Stimulated activated naive CD8-positive, alpha-beta T cell treated with anti-CD3 and anti-CD28 coated beads, Interleukin-15, amount 100 ng/mL, for 72 hours (primary cell): ENCODE measurements around the gene SGIP1.
"Not testable (repeated sequence)": the region's sequence is repeated elsewhere in the genome, so short reads cannot be mapped to it uniquely, and the experiment has no call there.

Experiments used
- ATAC-seq: fragments of 150-1000 bp; cut with Tn5 transposase; 2 replicates; pipeline ENCODE4 v1.10.0; 2021; ENCODE audit warnings: mild to moderate bottlenecking, moderate library complexity
- DNase-seq, 2 donors: peaks; one replicate each; pipeline ENCODE4 v3.0.0; 2021 to 2022
- H3K27ac Mint-ChIP-seq, 2 donors: one replicate each; pipeline ENCODE4 v1.8.0; 2022; ENCODE audit warnings: mild to moderate bottlenecking in 2 of 2, mixed read lengths in 2 of 2, moderate library complexity in 2 of 2
- H3K27me3 Mint-ChIP-seq: one replicate; pipeline ENCODE4 v1.8.0; 2022; ENCODE audit warnings: mixed read lengths
- H3K4me1 Mint-ChIP-seq: one replicate; pipeline ENCODE4 v1.8.0; 2022; ENCODE audit warnings: mild to moderate bottlenecking, mixed read lengths
- H3K4me3 Mint-ChIP-seq, 2 donors: one replicate each; pipeline ENCODE4 v1.8.0; 2022; ENCODE audit warnings: mild to moderate bottlenecking in 2 of 2, mixed read lengths in 2 of 2, moderate library complexity in 1 of 2
- H3K9me3 Mint-ChIP-seq, 2 donors: one replicate each; pipeline ENCODE4 v1.8.0; 2022; ENCODE audit warnings: mixed read lengths in 2 of 2

Gene SGIP1

DNA sequence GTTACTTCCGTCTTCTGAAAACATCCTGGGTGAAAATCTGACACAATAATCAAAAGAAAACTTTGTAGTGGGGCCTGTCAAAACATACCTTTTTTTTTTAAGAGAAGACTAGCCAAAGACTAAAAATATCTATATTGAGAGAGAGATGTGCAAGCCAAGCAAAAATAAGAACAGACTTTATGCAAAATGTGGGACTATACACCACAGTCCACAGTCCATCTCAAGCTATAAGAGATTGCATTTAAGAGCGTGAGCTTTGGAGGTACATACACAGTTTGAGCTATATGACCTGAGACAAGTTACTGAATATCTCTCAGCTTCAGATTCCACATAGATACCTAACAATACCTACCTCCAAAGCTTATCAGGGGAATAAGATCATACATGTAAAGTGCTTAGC, 153.4 kb downstream of the SGIP1 start:
- Mint-ChIP-seq H3K27me3 (no peaks in the 10 kb centered on the region), H3K4me1 (peaks cover 6% of the 10 kb centered on the region), H3K27ac (peak overlapping the region in 1 of 2 donors; percentile 13), H3K4me3 (no peak overlapping the region), H3K9me3 (no peaks in the 10 kb centered on the region)
- ATAC-seq (no peak), DNase-seq (no peak)

- no peak for DNase-seq
- no peak for ATAC-seq
- Mint-ChIP-seq H3K27ac (no peak overlapping the region), H3K27me3 (no peaks in the 10 kb centered on the region), H3K4me3 (no peak overlapping the region), H3K4me1 (no peaks in the 10 kb centered on the region), H3K9me3 (no peaks in the 10 kb centered on the region)
These were observed 156.9 kb downstream of the SGIP1 start for GRCh38 chr1:66690666-66691381.

GRCh38 chr1:66692681-66693080, 158.7 kb downstream of the SGIP1 start:
- Mint-ChIP-seq H3K9me3 (no peaks in the 10 kb centered on the region), H3K4me1 (no peaks in the 10 kb centered on the region), H3K27me3 (no peaks in the 10 kb centered on the region), H3K27ac (no peak overlapping the region), H3K4me3 (no peak overlapping the region)
- ATAC-seq (no peak), DNase-seq (no peak)

GRCh38 chr1:66693856-66694255, 159.9 kb downstream of the SGIP1 start:
- H3K27me3 Mint-ChIP-seq = no peaks in the 10 kb centered on the region
- H3K9me3 Mint-ChIP-seq = no peaks in the 10 kb centered on the region
- ATAC-seq = no peak
- no peaks in the 10 kb centered on the region for H3K4me1 Mint-ChIP-seq
- DNase-seq = no peak
- no peak overlapping the region for H3K4me3 Mint-ChIP-seq
- H3K27ac Mint-ChIP-seq = no peak overlapping the region

DNA sequence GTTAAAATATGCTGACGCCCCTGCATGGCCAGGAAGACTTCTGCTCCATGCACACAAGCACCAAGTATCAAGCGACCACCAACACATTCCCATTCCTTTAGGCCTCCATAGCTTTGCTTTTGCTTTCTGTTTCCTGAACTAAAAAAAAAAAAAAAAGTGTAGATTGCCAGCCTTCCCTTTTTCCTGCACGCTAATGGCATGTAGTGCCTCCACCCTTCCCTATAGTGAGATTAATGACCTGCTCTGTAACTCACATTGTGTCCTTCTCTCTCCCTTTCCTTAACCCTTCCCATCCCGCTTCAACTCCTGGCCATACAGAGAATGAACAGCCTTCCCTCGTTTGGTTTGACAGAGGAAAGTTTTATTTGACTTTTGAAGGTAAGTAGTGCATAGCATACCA, 161.2 kb downstream of the SGIP1 start:
- no peak overlapping the region for H3K27ac Mint-ChIP-seq
- H3K9me3 Mint-ChIP-seq = no peaks in the 10 kb centered on the region
- H3K4me1 Mint-ChIP-seq = no peaks in the 10 kb centered on the region
- no peaks in the 10 kb centered on the region for H3K27me3 Mint-ChIP-seq
- ATAC-seq (no peak), DNase-seq (no peak)
- no peak overlapping the region for H3K4me3 Mint-ChIP-seq

GRCh38 chr1:66696771-66697170, 162.8 kb downstream of the SGIP1 start:
- DNase-seq = no peak
- H3K27me3 Mint-ChIP-seq = no peaks in the 10 kb centered on the region
- no peak for ATAC-seq
- H3K4me3 Mint-ChIP-seq = no peak overlapping the region
- H3K9me3 Mint-ChIP-seq = no peaks in the 10 kb centered on the region
- H3K4me1 Mint-ChIP-seq = no peaks in the 10 kb centered on the region
- H3K27ac Mint-ChIP-seq = no peak overlapping the region

GRCh38 chr1:66699213-66699612, 165.3 kb downstream of the SGIP1 start:
- DNase-seq = no peak
- ATAC-seq = no peak
- Mint-ChIP-seq H3K27me3 (peaks cover 4% of the 10 kb centered on the region), H3K4me1 (no peaks in the 10 kb centered on the region), H3K4me3 (no peak overlapping the region), H3K9me3 (no peaks in the 10 kb centered on the region), H3K27ac (no peak overlapping the region)

- no peaks in the 10 kb centered on the region for H3K4me1 Mint-ChIP-seq
- peaks cover 6% of the 10 kb centered on the region for H3K27me3 Mint-ChIP-seq
- no peak overlapping the region for H3K4me3 Mint-ChIP-seq
- DNase-seq (no peak), ATAC-seq (no peak)
- H3K27ac Mint-ChIP-seq = no peak overlapping the region
- no peaks in the 10 kb centered on the region for H3K9me3 Mint-ChIP-seq
These were observed 170.4 kb downstream of the SGIP1 start for GRCh38 chr1:66704177-66704875.

GRCh38 chr1:66705110-66705509, 171.2 kb downstream of the SGIP1 start:
- Mint-ChIP-seq H3K4me1 (no peaks in the 10 kb centered on the region), H3K9me3 (no peaks in the 10 kb centered on the region), H3K27ac (no peak overlapping the region), H3K27me3 (peaks cover 6% of the 10 kb centered on the region), H3K4me3 (no peak overlapping the region)
- DNase-seq = no peak
- no peak for ATAC-seq

DNA sequence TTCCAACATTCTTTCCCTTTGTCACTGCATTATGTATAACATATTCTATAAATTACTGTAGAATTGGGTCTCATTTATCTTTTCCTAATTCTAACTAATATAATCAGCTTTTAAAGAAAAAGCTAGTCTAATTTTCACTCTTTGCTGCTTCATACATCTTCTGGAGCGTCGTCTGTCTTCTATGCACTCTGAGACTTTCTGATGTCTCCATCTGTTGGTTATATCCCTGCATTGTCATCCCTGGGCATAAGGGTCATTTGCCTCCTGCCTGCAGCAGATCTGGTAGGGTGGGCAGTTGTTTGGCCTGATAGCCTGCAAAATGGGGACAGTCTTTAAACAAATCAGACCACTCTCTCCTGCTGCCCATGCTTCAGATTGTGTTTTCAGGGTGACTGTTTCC, 177.5 kb downstream of the SGIP1 start:
- no peak overlapping the region for H3K27ac Mint-ChIP-seq
- peaks cover 8% of the 10 kb centered on the region for H3K27me3 Mint-ChIP-seq
- ATAC-seq (no peak), DNase-seq (no peak)
- no peaks in the 10 kb centered on the region for H3K9me3 Mint-ChIP-seq
- no peaks in the 10 kb centered on the region for H3K4me1 Mint-ChIP-seq
- no peak overlapping the region for H3K4me3 Mint-ChIP-seq

DNA sequence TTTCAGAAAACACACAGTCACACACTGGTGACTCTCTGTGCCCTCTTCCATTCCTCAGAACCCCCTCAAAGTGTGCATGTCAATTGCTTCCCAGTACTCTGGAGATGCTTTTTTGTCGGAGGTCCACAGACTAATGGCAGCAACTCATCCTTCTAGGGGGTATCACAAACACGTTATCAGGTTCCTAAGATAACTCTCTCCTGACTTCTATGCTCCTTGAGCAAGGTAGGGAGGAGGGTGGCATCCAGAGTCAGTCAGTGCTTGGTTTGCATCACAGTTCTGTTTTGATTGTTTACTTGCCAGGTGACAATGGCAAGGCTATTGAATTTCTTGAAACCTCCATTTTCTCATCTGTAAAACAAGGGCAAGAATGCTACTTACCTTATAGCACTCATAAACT, 178.9 kb downstream of the SGIP1 start:
- Mint-ChIP-seq H3K4me1 (no peaks in the 10 kb centered on the region), H3K9me3 (no peaks in the 10 kb centered on the region), H3K27ac (no peak overlapping the region), H3K27me3 (peaks cover 8% of the 10 kb centered on the region), H3K4me3 (no peak overlapping the region)
- DNase-seq (no peak), ATAC-seq (no peak)

DNA sequence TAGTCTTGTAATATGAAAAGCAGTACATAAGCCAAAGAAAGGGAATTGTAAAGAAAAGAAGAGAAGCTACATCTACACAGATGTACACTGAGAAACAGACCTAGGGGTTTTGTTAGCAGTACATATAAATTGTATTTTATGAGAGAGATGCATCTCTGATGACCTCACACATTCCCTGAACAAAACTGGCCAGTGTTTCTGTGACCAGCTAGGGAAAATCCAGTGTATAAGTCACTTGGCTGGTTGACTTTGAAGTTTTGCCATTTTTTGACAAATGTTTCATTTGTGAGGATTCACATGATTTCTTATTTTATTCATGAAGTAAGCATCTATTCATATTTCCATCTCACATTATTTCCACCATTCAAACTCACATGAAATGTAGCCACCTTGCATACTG, 190.0 kb downstream of the SGIP1 start:
- Mint-ChIP-seq H3K4me3 (no peak overlapping the region), H3K27ac (no peak overlapping the region), H3K27me3 (no peaks in the 10 kb centered on the region), H3K9me3 (no peaks in the 10 kb centered on the region), H3K4me1 (peaks cover 12% of the 10 kb centered on the region)
- no peak for DNase-seq
- ATAC-seq = no peak

GRCh38 chr1:66725885-66726665, 192.1 kb downstream of the SGIP1 start:
- no peak overlapping the region for H3K27ac Mint-ChIP-seq
- ATAC-seq = peak; percentile 83
- no peaks in the 10 kb centered on the region for H3K27me3 Mint-ChIP-seq

DNA sequence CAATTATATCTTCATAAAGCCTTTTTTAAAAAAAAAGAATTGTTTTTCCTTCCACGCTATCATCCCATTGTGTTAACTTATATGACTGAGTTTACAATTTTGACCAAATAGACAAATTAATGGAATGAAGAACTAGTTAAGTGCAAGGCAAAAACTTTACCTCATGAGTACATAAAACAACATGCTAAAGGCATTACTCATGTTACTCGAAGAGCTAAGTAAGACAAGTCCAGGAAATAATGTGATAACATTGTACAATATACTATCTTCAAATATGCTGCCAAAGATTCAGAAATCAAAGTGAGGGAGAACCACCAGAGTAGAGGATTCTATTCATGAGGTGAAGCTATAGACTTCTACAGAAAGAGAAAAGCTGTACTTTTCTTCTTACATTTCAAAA, 194.1 kb downstream of the SGIP1 start:
- H3K4me1 Mint-ChIP-seq = peaks cover 21% of the 10 kb centered on the region
- H3K9me3 Mint-ChIP-seq = no peaks in the 10 kb centered on the region
- H3K27me3 Mint-ChIP-seq = no peaks in the 10 kb centered on the region
- DNase-seq (no peak), ATAC-seq (no peak)
- H3K4me3 Mint-ChIP-seq = no peak overlapping the region
- no peak overlapping the region for H3K27ac Mint-ChIP-seq

More at GRCh38 chr1:66725885-66726665, 192.1 kb downstream of the SGIP1 start:
- Mint-ChIP-seq H3K4me1 (peaks cover 15% of the 10 kb centered on the region), H3K9me3 (no peaks in the 10 kb centered on the region), H3K4me3 (no peak overlapping the region)
- DNase-seq = peak; percentile 50 to 66

- not testable (repeated sequence) for H3K9me3 Mint-ChIP-seq, H3K27me3 Mint-ChIP-seq, ATAC-seq, DNase-seq
- Mint-ChIP-seq H3K4me3 (peak overlapping the region in 1 of 2 donors; percentile 27), H3K4me1 (peaks cover 21% of the 10 kb centered on the region), H3K27ac (peak overlapping the region in 1 of 2 donors; percentile 89)
These were observed 194.8 kb downstream of the SGIP1 start for GRCh38 chr1:66728716-66729115.

DNA sequence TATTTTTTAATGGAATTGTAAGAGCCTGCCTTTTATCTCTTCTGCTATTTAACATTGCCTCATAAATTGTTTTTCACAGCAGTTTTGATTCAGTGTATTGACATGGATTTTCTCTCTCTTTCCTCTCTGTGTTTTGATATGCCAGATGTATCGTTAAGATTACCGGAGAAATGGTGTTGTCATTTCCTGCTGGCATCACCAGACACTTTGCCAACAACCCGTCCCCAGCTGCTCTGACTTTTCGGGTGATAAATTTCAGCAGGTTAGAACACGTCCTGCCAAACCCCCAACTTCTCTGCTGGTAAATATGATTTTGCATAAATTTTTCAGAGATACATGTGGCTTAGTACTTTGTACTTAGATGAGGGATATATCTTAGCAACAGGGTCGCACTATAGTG, 195.2 kb downstream of the SGIP1 start:
- peak overlapping the region in 1 of 2 donors; percentile 89 for H3K27ac Mint-ChIP-seq
- DNase-seq (no peak), ATAC-seq (peak; percentile 41)
- H3K4me1 Mint-ChIP-seq = peaks cover 21% of the 10 kb centered on the region
- no peaks in the 10 kb centered on the region for H3K27me3 Mint-ChIP-seq
- H3K4me3 Mint-ChIP-seq = peak overlapping the region; percentile 27 to 33
- no peaks in the 10 kb centered on the region for H3K9me3 Mint-ChIP-seq
